Neuronal stem cell (in vitro differentiated cells): ENCODE data around the gene SPPL2B.

ENCODE experiments used
- DNase-seq: peaks from one replicate; pipeline ENCODE4 v3.0.0-alpha.2; 2013; ENCODE audit warnings: low spot score
- H2AFZ ChIP-seq: one replicate; pipeline ENCODE4 v1.6.1; 2013; ENCODE audit warnings: mild to moderate bottlenecking, low read length, inconsistent platforms
- H2AK5ac ChIP-seq: 2 replicates; pipeline ENCODE4 v1.6.1; 2013; ENCODE audit warnings: low read depth, mild to moderate bottlenecking, inconsistent platforms, low read length, moderate library complexity, mixed read lengths
- H2BK120ac ChIP-seq: 2 replicates; pipeline ENCODE4 v1.6.1; 2013; ENCODE audit warnings: low read depth, mild to moderate bottlenecking, inconsistent platforms, low read length, moderate library complexity, mixed read lengths
- H2BK12ac ChIP-seq: one replicate; pipeline ENCODE4 v1.6.1; 2013; ENCODE audit warnings: low read length, inconsistent platforms
- H2BK15ac ChIP-seq: 2 replicates; pipeline ENCODE4 v1.6.1; 2013; ENCODE audit warnings: mild to moderate bottlenecking, low read length, inconsistent platforms, mixed read lengths
- H2BK5ac ChIP-seq: one replicate; pipeline ENCODE4 v1.6.1; 2013; ENCODE audit warnings: inconsistent platforms, mild to moderate bottlenecking, low read length, moderate library complexity
- H3K14ac ChIP-seq: one replicate; pipeline ENCODE4 v1.6.1; 2013; ENCODE audit warnings: low read length, inconsistent platforms
- H3K18ac ChIP-seq: 2 replicates; pipeline ENCODE4 v1.6.1; 2013; ENCODE audit warnings: low read length, inconsistent platforms
- H3K23ac ChIP-seq: 2 replicates; pipeline ENCODE4 v1.6.1; 2013; ENCODE audit warnings: low read depth, mild to moderate bottlenecking, mixed read lengths, low read length, inconsistent platforms; ENCODE audit not compliant: poor library complexity
- H3K27ac ChIP-seq: replicated peaks from 3 replicates; pipeline ENCODE4 v1.5.1; 2013; ENCODE audit warnings: low read length, inconsistent platforms
- H3K27me3 ChIP-seq, 3 experiments: 2 replicates each; pipeline ENCODE4 v1.6.1; 2013; ENCODE audit warnings: low read length in 3 of 3, mild to moderate bottlenecking in 2 of 3, inconsistent platforms in 1 of 3, low read depth in 1 of 3, mixed read lengths in 1 of 3, moderate library complexity in 1 of 3; ENCODE audit not compliant: control insufficient read depth in 3 of 3, insufficient read depth in 3 of 3
- H3K36me3 ChIP-seq, 2 donors: replicated peaks in 1 of 2; 2 replicates each; pipeline ENCODE4 v1.6.1; 2013; ENCODE audit warnings: low read length in 2 of 2; ENCODE audit not compliant: control insufficient read depth in 2 of 2, insufficient read depth in 2 of 2
- H3K4ac ChIP-seq: 2 replicates; pipeline ENCODE4 v1.6.1; 2013; ENCODE audit warnings: inconsistent platforms, mild to moderate bottlenecking, low read length, moderate library complexity
- H3K4me1 ChIP-seq, 2 donors: 1 replicate in 1 of 2; 2 replicates in 1 of 2; pipeline ENCODE4 v1.6.1; 2013; ENCODE audit warnings: low read length in 2 of 2, low read depth in 1 of 2; ENCODE audit not compliant: control insufficient read depth in 2 of 2, insufficient read depth in 1 of 2
- H3K4me2 ChIP-seq: one replicate; pipeline ENCODE4 v1.6.1; 2013; ENCODE audit warnings: mild to moderate bottlenecking, low read length, inconsistent platforms; ENCODE audit not compliant: insufficient read depth, poor library complexity, severe bottlenecking
- H3K4me3 ChIP-seq, 2 donors: 2 replicates each; pipeline ENCODE4 v1.5.1; 2013; ENCODE audit warnings: low read length in 2 of 2, mild to moderate bottlenecking in 2 of 2, inconsistent platforms in 1 of 2, moderate library complexity in 1 of 2
- H3K79me1 ChIP-seq: one replicate; pipeline ENCODE4 v1.6.1; 2013; ENCODE audit warnings: low read depth, mild to moderate bottlenecking, inconsistent platforms, low read length, moderate library complexity
- H3K9ac ChIP-seq: one replicate; pipeline ENCODE4 v1.6.1; 2013; ENCODE audit warnings: mild to moderate bottlenecking, low read depth, low read length, inconsistent platforms; ENCODE audit not compliant: poor library complexity
- H3K9me3 ChIP-seq, 2 donors: replicated peaks in 1 of 2; 2 replicates each; pipeline versions ENCODE3 to v1.6.1; 2013; ENCODE audit warnings: low read length in 2 of 2, mild to moderate bottlenecking in 2 of 2, inconsistent platforms in 1 of 2, low read depth in 1 of 2, mixed read lengths in 1 of 2, moderate library complexity in 1 of 2; ENCODE audit not compliant: control insufficient read depth in 2 of 2, insufficient read depth in 1 of 2
- H4K8ac ChIP-seq: one replicate; pipeline ENCODE4 v1.6.1; 2013; ENCODE audit warnings: low read depth, mild to moderate bottlenecking, inconsistent platforms, low read length, moderate library complexity
- H4K91ac ChIP-seq: one replicate; pipeline ENCODE4 v1.6.1; 2013; ENCODE audit warnings: low read length, low read depth, mild to moderate bottlenecking, inconsistent platforms; ENCODE audit not compliant: poor library complexity
- WGBS, 2 donors: extraction: QIAGEN DNeasy Blood & Tissue Kit; methylation state at CpG; one replicate each; pipeline ENCODE4 v1.1.7; 2013; ENCODE audit warnings: missing lambda C conversion rate in 2 of 2, mixed read lengths in 1 of 2; ENCODE audit not compliant: insufficient read length in 2 of 2, insufficient replicate concordance in 1 of 2; ENCODE audit errors: extremely low coverage in 2 of 2; 5-methylcytosine and 5-hydroxymethylcytosine counted together

The SPPL2B gene

DNA sequence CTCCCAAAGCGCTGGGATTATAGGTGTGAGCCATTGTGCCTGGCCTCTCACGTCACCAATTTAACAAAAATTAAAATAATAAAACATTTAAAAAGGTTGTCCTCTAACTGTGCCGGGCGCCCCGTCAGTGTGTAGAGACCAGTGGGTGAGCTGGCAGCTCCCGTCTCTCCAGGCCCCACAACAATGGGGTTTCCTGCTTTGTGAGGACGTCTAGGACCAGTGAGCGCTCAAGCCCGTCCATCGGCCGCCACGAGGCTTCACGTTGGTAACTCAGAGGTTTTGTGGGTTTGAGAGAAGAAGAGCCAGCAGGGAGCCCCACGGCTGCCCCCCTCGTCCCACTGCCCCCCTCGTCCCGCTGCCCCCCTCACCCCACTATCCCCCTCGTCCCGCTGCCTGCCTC, 4.8 kb upstream of the SPPL2B start:
- H3K4me1 ChIP-seq, result peaks cover 3 to 4% of the 10 kb centered on the region in 2 donors
- no peaks in the 10 kb centered on the region for H3K9me3 ChIP-seq
- no peak overlapping the region for H3K18ac ChIP-seq
- peaks cover 18 to 56% of the 10 kb centered on the region in 2 donors for H3K36me3 ChIP-seq
- peaks cover 14% of the 10 kb centered on the region for H3K79me1 ChIP-seq
- H2AFZ ChIP-seq, result no peak overlapping the region
- no peak overlapping the region for H2BK120ac ChIP-seq
- WGBS, 2 donors, result no CpG with 5 or more reads among the region's 19 CpGs
- H3K27ac ChIP-seq, result no peak overlapping the region
- no peak overlapping the region for H3K4me3 ChIP-seq
- H3K9ac ChIP-seq, result no peak overlapping the region
- no peak overlapping the region for H4K91ac ChIP-seq
- H3K23ac ChIP-seq, result no peak overlapping the region
- no peak overlapping the region for H3K4ac ChIP-seq
- no peak overlapping the region for H3K14ac ChIP-seq
- no peak overlapping the region for H2BK15ac ChIP-seq
- no peak overlapping the region for H4K8ac ChIP-seq
- no peak overlapping the region for H2BK5ac ChIP-seq
- H2BK12ac ChIP-seq, result no peak overlapping the region
- DNase-seq, result no peak
- H3K4me2 ChIP-seq, result no peak overlapping the region
- no peaks in the 10 kb centered on the region for H3K27me3 ChIP-seq
- no peak overlapping the region for H2AK5ac ChIP-seq

DNA sequence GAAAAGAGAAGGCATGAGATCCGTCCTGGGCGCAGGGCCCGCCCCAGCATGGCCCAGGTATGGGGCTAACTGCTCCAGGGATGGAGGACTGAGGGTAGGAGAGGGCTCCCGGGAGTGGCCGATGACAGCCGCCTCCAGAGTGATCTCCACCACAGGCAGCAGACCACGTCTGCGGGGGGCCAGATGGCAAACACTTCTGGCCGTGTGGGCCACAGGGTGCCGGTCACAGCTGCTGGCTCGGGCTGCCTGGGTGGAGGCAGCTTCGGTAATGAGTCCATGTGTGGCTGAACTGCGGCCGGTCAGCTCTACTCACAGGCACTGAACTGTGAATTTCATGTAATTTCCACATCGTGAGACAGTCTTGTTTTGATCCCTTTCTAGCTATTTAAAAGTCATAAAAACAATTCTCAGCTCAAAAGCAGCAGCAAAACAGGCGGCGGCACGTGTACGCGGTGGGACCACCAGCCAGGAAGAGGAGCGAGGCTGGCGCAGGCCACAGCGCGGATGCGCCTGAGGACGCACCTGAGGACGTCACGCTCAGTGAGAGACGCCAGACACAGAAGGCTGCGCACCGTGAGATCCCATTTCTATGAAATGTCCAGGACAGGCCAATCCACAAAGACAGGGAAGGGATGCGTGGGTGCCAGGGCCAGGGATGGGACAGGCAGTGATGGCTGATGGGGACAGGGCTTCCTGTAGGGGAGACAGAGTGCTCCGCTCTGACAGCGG, 4.1 kb upstream of the SPPL2B start:
- no peak overlapping the region for H3K4ac ChIP-seq
- H2AK5ac ChIP-seq, result no peak overlapping the region
- no CpG with 5 or more reads among the region's 34 CpGs for WGBS, 2 donors
- H3K4me1 ChIP-seq, result peaks cover 4 to 5% of the 10 kb centered on the region in 2 donors
- no peak overlapping the region for H3K4me3 ChIP-seq
- H4K91ac ChIP-seq, result no peak overlapping the region
- H3K79me1 ChIP-seq, result peaks cover 20% of the 10 kb centered on the region
- H4K8ac ChIP-seq, result no peak overlapping the region
- no peak overlapping the region for H3K18ac ChIP-seq
- H3K23ac ChIP-seq, result peak overlapping the region; percentile 55
- H2BK5ac ChIP-seq, result no peak overlapping the region
- H2BK15ac ChIP-seq, result no peak overlapping the region
- H3K9ac ChIP-seq, result peak overlapping the region; percentile 70
- peak overlapping the region; percentile 90 for H2BK12ac ChIP-seq
- H3K9me3 ChIP-seq, result no peaks in the 10 kb centered on the region
- H3K36me3 ChIP-seq, result peaks cover 18 to 56% of the 10 kb centered on the region in 2 donors
- no peak overlapping the region for H3K4me2 ChIP-seq
- H3K27me3 ChIP-seq, result no peaks in the 10 kb centered on the region
- no peak overlapping the region for H3K14ac ChIP-seq
- no peak overlapping the region for H2BK120ac ChIP-seq
- DNase-seq, result no peak
- no peak overlapping the region for H3K27ac ChIP-seq
- no peak overlapping the region for H2AFZ ChIP-seq

DNA sequence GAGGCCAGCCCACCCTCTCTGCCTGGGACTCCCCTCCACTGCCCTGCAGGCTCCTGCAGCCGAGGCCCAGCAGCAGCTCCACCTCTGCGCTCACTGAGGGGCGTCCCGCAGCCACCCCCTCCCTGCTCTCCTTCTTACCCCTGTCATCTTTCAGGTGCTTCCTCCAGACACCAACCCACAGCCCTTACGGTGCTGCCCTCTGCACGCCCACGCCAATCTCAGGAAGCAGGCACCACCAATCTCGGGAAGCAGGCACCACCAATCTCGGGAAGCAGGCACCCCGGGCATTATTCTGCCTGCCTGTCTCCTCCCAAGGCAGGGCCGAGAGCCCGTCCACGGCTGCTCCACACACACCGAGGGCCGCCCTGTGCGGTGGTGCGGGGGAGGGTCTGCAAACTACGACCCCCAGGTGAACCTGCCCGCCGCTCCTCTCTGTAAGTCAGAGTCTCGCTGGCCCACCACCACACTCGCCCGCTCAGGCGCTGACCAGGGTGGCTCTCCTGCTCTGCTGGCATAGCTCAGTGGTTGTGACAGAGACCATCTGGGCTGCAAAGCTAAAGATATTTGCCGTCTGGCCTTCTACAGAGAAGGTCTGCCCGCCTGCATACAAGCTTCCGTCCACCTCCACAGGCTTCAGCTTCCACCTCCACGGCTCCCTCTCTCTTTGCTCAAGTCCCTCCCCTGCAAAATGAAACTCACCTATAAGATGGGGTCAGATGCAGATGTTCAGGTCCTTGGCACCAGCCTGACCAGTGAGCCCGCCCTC, 3.0 kb upstream of the SPPL2B start:
- no peak overlapping the region for H2BK5ac ChIP-seq
- no peak overlapping the region for H4K8ac ChIP-seq
- no peak overlapping the region for H3K4me2 ChIP-seq
- no peak overlapping the region for H3K18ac ChIP-seq
- no peak overlapping the region for H2BK12ac ChIP-seq
- no peak overlapping the region for H3K4me3 ChIP-seq
- peaks cover 7 to 10% of the 10 kb centered on the region in 2 donors for H3K4me1 ChIP-seq
- H2AK5ac ChIP-seq, result no peak overlapping the region
- no peak overlapping the region for H3K9ac ChIP-seq
- no peak overlapping the region for H3K27ac ChIP-seq
- H3K27me3 ChIP-seq, result no peaks in the 10 kb centered on the region
- H3K23ac ChIP-seq, result no peak overlapping the region
- no peak for DNase-seq
- peak overlapping the region; percentile 21 for H3K14ac ChIP-seq
- H2BK120ac ChIP-seq, result no peak overlapping the region
- H3K9me3 ChIP-seq, result no peaks in the 10 kb centered on the region
- WGBS, 2 donors, result no CpG with 5 or more reads among the region's 29 CpGs
- no peak overlapping the region for H3K4ac ChIP-seq
- H2AFZ ChIP-seq, result no peak overlapping the region
- peaks cover 20% of the 10 kb centered on the region for H3K79me1 ChIP-seq
- peaks cover 18 to 56% of the 10 kb centered on the region in 2 donors for H3K36me3 ChIP-seq
- no peak overlapping the region for H4K91ac ChIP-seq
- no peak overlapping the region for H2BK15ac ChIP-seq

DNA sequence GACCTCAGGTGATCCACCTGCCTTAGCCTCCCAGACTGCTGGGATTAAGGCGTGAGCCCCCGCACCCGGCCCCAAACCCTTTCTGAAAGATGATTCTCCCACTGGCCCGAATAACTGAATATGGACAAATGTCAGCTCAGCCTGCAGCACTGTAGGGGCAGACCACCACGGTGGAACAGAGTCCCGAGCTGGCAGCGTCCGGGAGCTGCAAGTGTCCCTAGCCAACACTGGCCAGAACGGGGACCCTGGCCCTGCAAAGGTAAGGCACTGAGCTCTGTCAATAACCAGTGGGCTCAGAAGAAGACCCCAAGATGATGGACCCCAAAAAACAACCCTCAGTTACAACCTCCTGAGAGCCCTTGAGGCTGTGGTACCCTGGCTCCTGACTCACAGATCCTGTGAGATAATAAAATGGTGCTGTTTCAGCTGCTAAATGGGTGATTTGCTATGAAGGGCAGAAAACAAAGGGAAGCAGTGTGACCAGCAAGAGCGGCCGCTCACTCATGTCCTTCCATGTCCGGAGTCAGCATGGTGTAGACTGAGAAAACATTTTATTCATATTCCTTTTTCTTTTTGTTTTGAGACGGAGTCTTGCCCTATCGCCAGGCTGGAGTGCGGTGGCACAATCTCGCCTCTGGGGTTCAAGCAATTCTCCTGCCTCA, 1.7 kb upstream of the SPPL2B start:
- Histone ChIP-seq H3K4me2 (no peak overlapping the region), H3K9me3 (no peaks in the 10 kb centered on the region), H2AK5ac (no peak overlapping the region), H3K4me3 (peak overlapping the region; percentile 12 to 56), H2BK120ac (no peak overlapping the region), H2BK12ac (no peak overlapping the region), H2AFZ (no peak overlapping the region), H4K8ac (no peak overlapping the region), H2BK15ac (no peak overlapping the region), H3K79me1 (peaks cover 20% of the 10 kb centered on the region), H3K4ac (no peak overlapping the region), H4K91ac (no peak overlapping the region), H3K4me1 (peaks cover 16 to 17% of the 10 kb centered on the region in 2 donors), H3K27me3 (no peaks in the 10 kb centered on the region), H2BK5ac (no peak overlapping the region), H3K23ac (no peak overlapping the region), H3K36me3 (peaks cover 13 to 46% of the 10 kb centered on the region in 2 donors), H3K18ac (no peak overlapping the region), H3K27ac (no peak overlapping the region), H3K9ac (no peak overlapping the region), H3K14ac (no peak overlapping the region)
- no CpG with 5 or more reads among the region's 16 CpGs for WGBS, 2 donors
- DNase-seq, result no peak
